Measurements from ENCODE around the gene DSPP. TPM values are rescaled to one million over a fixed set of nuclear protein-coding genes. Genes with fewer than 3 reads are reported as not detected.

DSPP gene
- total and polyA plus RNA-seq, 2 of the 8 experiments (the other 6 are each of a cell fraction or from before 2014, with no cell fraction given): not detected

GRCh38 chr4:87632469-87632868 lies 24.1 kb downstream of the DSPP start:
- Histone ChIP-seq H3K23ac (ENCODE audit: insufficient read length) (no peak overlapping the region), H3K18ac (ENCODE audit: extremely low read depth, low read length) (no peak overlapping the region), H3K23me2 (ENCODE audit: low read depth, low read length) (no peaks in the 10 kb centered on the region), H4K8ac (ENCODE audit: extremely low read depth, insufficient read depth, low read length) (no peak overlapping the region), H3K27me3 (replicated peaks in 1 of 4; ENCODE audit: control insufficient read depth in 3 of 4, extremely low read depth in 1 of 4, insufficient read depth in 3 of 4, low read length in 3 of 4) (no peaks in the 10 kb centered on the region), H3K79me2 (ENCODE audit: control insufficient read depth in 1 of 2, insufficient read depth in 2 of 2, low read length in 2 of 2) (no peaks in the 10 kb centered on the region), H2BK5ac (ENCODE audit: low read depth, low read length) (no peak overlapping the region), H2AK5ac (ENCODE audit: low read depth, low read length) (no peak overlapping the region), H3K36me3 (ENCODE audit: control insufficient read depth in 2 of 4, insufficient read depth in 4 of 4, low read length in 3 of 4) (no peaks in the 10 kb centered on the region), H2AFZ (ENCODE audit: low read length) (no peak overlapping the region), H3K4ac (replicated peaks; ENCODE audit: insufficient read length, low read depth, low read length) (no peak overlapping the region), H3K4me3 (ENCODE audit: extremely low read depth in 1 of 4, insufficient read depth in 2 of 4, low read depth in 3 of 4, low read length in 4 of 4) (no peak overlapping the region), H3K9me3 (ENCODE audit: insufficient read depth in 2 of 2, low read depth in 1 of 2, low read length in 1 of 2) (no peaks in the 10 kb centered on the region; a peak in 1 of 4 replicates), H2BK15ac (ENCODE audit: low read length) (no peak overlapping the region), H2BK120ac (replicated peaks; ENCODE audit: low read depth, low read length) (no peak overlapping the region), H3K9ac (replicated peaks in 1 of 4; ENCODE audit: extremely low read depth in 1 of 4, low read depth in 3 of 4, low read length in 3 of 4) (no peak overlapping the region), H3K79me1 (ENCODE audit: low read depth, low read length) (no peaks in the 10 kb centered on the region), H4K5ac (ENCODE audit: insufficient read length, low read depth, low read length) (no peak overlapping the region), H3K14ac (ENCODE audit: insufficient read length) (no peak overlapping the region), H3K4me2 (ENCODE audit: insufficient read depth in 1 of 2, low read depth in 2 of 2, low read length in 2 of 2) (no peak overlapping the region), H2BK20ac (ENCODE audit: low read length) (no peak overlapping the region), H2BK12ac (ENCODE audit: low read depth, low read length) (no peak overlapping the region), H4K91ac (replicated peaks; ENCODE audit: insufficient read length, low read length) (no peak overlapping the region), H3K56ac (replicated peaks; ENCODE audit: insufficient read length, low read depth, low read length) (no peak overlapping the region), H4K20me1 (replicated peaks in 1 of 2; ENCODE audit: control insufficient read depth in 1 of 2, insufficient read depth in 2 of 2, low read length in 2 of 2) (no peaks in the 10 kb centered on the region), H3K27ac (ENCODE audit: low read depth, low read length) (no peak overlapping the region), H3K4me1 (replicated peaks in 1 of 4; ENCODE audit: control insufficient read depth in 3 of 4, insufficient read depth in 4 of 4, low read length in 3 of 4) (no peaks in the 10 kb centered on the region; a peak in 2 of 7 replicates)
- DNase-seq (ENCODE audit: low read depth in 1 of 2, low spot score in 2 of 2) (no peak), FAIRE-seq (no peak)
- POLR2A ChIA-PET (ENCODE audit: partially characterized antibody): no interaction called here
- CTCF ChIA-PET (ENCODE audit: partially characterized antibody): interaction anchor here (0.9 to 1.8 kb wide), 2 partner anchors 10 to 216 kb away, joined by 3 to 5 read pairs; no protein-coding TSS in a partner anchor
- WGBS, 2 experiments (ENCODE audit: extremely low coverage in 1 of 2, insufficient coverage in 1 of 2, insufficient read length in 1 of 2, insufficient replicate concordance in 2 of 2, low coverage in 1 of 2, low lambda C conversion rate in 2 of 2, missing lambda C conversion rate in 1 of 2): 95% methylated on average over 1 of the region's 1 CpG; no CpG with 5 or more reads in 1 of the 2 experiments
- no peak for TF ChIP-seq TAF7 (optimal IDR thresholded peaks at IDR 0.05; ENCODE audit: borderline replicate concordance, low read depth, low read length)
- no peak for TF ChIP-seq TAF1 (IDR thresholded peaks at IDR 0.05; ENCODE audit: low read depth, low read length)
- TF ChIP-seq HDAC2 (IDR thresholded peaks at IDR 0.05; ENCODE audit: borderline replicate concordance in 1 of 2, low read depth in 2 of 2, low read length in 2 of 2): no peak
- no peak for TF ChIP-seq ASH2L (IDR thresholded peaks at IDR 0.05; ENCODE audit: low read length)
- no peak for TF ChIP-seq TCF12 (IDR thresholded peaks at IDR 0.05; ENCODE audit: low read depth, low read length)
- no peak for TF ChIP-seq RAD21 (IDR thresholded peaks at IDR 0.05 in 1 of 2, conservative IDR thresholded peaks at IDR 0.05 in 1 of 2; ENCODE audit: low read depth in 2 of 2, low read length in 2 of 2)
- no peak for TF ChIP-seq SUZ12 (IDR thresholded peaks at IDR 0.05; ENCODE audit: low read length)
- TF ChIP-seq FOSL1 (IDR thresholded peaks at IDR 0.05; ENCODE audit: insufficient read depth, low read depth, low read length): no peak
- no peak for TF ChIP-seq PHF8 (conservative IDR thresholded peaks at IDR 0.05; ENCODE audit: low read depth, low read length)
